Gastrocnemius medialis (tissue), 4 donors: ENCODE results near the gene SSTR5.

Source experiments
- CTCF ChIP-seq, 5 experiments: fragments of 450-650 bp in 3 of 5; fragments of 200-600 bp in 2 of 5; sonication (generic) in 2 of 5; IDR thresholded peaks in 4 of 5; conservative IDR thresholded peaks in 1 of 5; 1 replicate in 4 of 5; 2 replicates in 1 of 5; pipeline ENCODE4 v1.5.1; 2016 to 2019; ENCODE audit warnings: antibody characterized with exemption in 5 of 5, mild to moderate bottlenecking in 3 of 5, moderate library complexity in 3 of 5
- POLR2A ChIP-seq, 2 donors: fragments of 450-650 bp; IDR thresholded peaks; one replicate each; pipeline ENCODE4 v1.6.1; 2017; ENCODE audit warnings: antibody characterized with exemption in 2 of 2, mild to moderate bottlenecking in 2 of 2, moderate library complexity in 2 of 2

GRCh38 chr16:1119129-1119528 is 46.6 kb downstream of the SSTR5 start:
- TF ChIP-seq CTCF (IDR thresholded peaks at IDR 0.05 in 4 of 5, conservative IDR thresholded peaks at IDR 0.05 in 1 of 5): no peak
- no peak for TF ChIP-seq POLR2A (IDR thresholded peaks at IDR 0.05)
